Vagina (tissue), 2 donors: ENCODE measurements around the gene CTNNA3.

Experiments
- CTCF ChIP-seq, 3 experiments: fragments of 450-650 bp in 2 of 3; fragments of 200-600 bp in 1 of 3; sonication (generic) in 1 of 3; IDR thresholded peaks; one replicate each; pipeline ENCODE4 v1.5.1; 2017 to 2019; ENCODE audit warnings: antibody characterized with exemption in 3 of 3, mild to moderate bottlenecking in 2 of 3, moderate library complexity in 2 of 3
- POLR2A ChIP-seq, 2 donors: fragments of 450-650 bp; IDR thresholded peaks; one replicate each; pipeline ENCODE4 v1.6.1; 2017; ENCODE audit warnings: antibody characterized with exemption in 2 of 2, mild to moderate bottlenecking in 2 of 2, moderate library complexity in 2 of 2

- TF ChIP-seq CTCF (IDR thresholded peaks at IDR 0.05) (no peak), POLR2A (IDR thresholded peaks at IDR 0.05) (no peak)
These were observed 1702.5 kb downstream of the CTNNA3 start for GRCh38 chr10:65993451-65993850.
